Measurements from ENCODE around the gene COMMD9. TPM values are rescaled to one million over a fixed set of nuclear protein-coding genes. Genes with fewer than 3 reads are reported as not detected.
A peak's percentile ranks its signal among the peaks of the same experiment; 100 is the strongest.

The COMMD9 gene
- total and polyA plus RNA-seq, 2 donors (not counting 1 experiment from before 2014, with no cell fraction given), result 15.4 to 56.1 TPM

DNA sequence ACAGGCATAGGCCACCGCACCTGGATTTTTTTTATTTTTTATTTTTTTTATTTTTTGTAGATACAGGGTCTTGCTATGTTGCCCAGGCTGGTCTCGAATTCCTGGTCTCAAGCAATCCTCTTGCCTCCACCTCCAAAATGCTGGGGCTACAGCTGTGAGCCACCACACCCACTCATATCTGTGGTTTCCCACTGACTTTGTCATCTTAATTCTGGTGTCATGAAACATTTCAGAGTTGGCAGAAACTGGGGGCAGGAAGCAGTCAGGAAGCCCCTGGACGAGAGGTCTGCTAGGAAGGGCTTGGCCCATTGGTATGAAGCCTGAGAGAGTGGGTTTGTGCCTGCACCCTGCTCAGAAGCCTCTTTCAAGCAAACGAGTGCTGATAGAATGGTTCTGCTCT, 49.1 kb downstream of the COMMD9 start:
- no peak overlapping the region for H3K9ac ChIP-seq (ENCODE audit: insufficient read depth, low read length)
- no peaks in the 10 kb centered on the region for H4K20me1 ChIP-seq (ENCODE audit: control insufficient read depth, extremely low read depth, insufficient read depth, low read length)
- TF ChIP-seq, protein P1, sequence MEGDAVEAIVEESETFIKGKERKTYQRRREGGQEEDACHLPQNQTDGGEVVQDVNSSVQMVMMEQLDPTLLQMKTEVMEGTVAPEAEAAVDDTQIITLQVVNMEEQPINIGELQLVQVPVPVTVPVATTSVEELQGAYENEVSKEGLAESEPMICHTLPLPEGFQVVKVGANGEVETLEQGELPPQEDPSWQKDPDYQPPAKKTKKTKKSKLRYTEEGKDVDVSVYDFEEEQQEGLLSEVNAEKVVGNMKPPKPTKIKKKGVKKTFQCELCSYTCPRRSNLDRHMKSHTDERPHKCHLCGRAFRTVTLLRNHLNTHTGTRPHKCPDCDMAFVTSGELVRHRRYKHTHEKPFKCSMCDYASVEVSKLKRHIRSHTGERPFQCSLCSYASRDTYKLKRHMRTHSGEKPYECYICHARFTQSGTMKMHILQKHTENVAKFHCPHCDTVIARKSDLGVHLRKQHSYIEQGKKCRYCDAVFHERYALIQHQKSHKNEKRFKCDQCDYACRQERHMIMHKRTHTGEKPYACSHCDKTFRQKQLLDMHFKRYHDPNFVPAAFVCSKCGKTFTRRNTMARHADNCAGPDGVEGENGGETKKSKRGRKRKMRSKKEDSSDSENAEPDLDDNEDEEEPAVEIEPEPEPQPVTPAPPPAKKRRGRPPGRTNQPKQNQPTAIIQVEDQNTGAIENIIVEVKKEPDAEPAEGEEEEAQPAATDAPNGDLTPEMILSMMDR (conservative IDR thresholded peaks at IDR 0.05 in 1 of 2, IDR thresholded peaks at IDR 0.05 in 1 of 2; ENCODE audit: low read depth in 1 of 2, low read length in 2 of 2), result no peak
- TF ChIP-seq EZH2 (IDR thresholded peaks at IDR 0.05; ENCODE audit: low read length, missing control alignments), result no peak
- H3K79me2 ChIP-seq (ENCODE audit: control insufficient read depth, insufficient read depth, low read length), result no peaks in the 10 kb centered on the region
- no peaks in the 10 kb centered on the region for H3K4me1 ChIP-seq (ENCODE audit: control insufficient read depth, extremely low read depth, insufficient read depth, low read length)
- no peak overlapping the region for H3K27ac ChIP-seq (ENCODE audit: insufficient read depth, low read length)
- no peak overlapping the region for H3K4me3 ChIP-seq (replicated peaks in 1 of 4; ENCODE audit: control extremely low read depth in 1 of 4, insufficient read depth in 1 of 4, low read depth in 3 of 4, low read length in 4 of 4)
- DNase-seq (ENCODE audit: low read depth in 2 of 2), result peak in 1 of 2 donors; percentile 53
- no peak overlapping the region for H3K4me2 ChIP-seq (ENCODE audit: extremely low read depth, insufficient read depth, low read length)
- H3K27me3 ChIP-seq (ENCODE audit: control insufficient read depth, insufficient read depth, low read length), result no peaks in the 10 kb centered on the region
- H3K36me3 ChIP-seq (ENCODE audit: control insufficient read depth, insufficient read depth, low read length), result no peaks in the 10 kb centered on the region
- no peak overlapping the region for H2AFZ ChIP-seq (ENCODE audit: low read length)
- no peaks in the 10 kb centered on the region for H3K9me3 ChIP-seq (ENCODE audit: control insufficient read depth, insufficient read depth, low read depth, low read length)

DNA sequence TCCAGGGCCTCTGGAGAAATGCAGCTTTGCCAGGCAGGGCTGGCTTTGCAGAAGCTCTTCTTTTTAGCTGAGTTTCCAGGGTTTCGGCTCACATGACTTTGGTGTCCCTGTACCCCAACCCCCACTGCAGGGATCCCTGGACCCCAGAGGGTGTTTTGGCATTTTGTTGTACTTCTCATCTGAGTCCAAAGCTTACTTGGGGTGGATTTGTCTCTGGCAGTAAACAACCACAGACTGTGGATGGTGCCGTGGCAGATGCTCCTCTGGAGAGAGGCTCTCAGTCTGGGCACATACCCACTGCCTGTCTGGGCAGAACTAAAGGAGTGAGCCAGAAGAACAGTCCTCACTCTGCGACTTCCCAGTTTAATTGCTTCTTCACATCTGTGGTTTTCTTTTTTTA, 49.6 kb downstream of the COMMD9 start:
- Histone ChIP-seq H3K4me1 (ENCODE audit: control insufficient read depth, extremely low read depth, insufficient read depth, low read length) (no peaks in the 10 kb centered on the region), H2AFZ (ENCODE audit: low read length) (no peak overlapping the region), H4K20me1 (ENCODE audit: control insufficient read depth, extremely low read depth, insufficient read depth, low read length) (no peaks in the 10 kb centered on the region), H3K27ac (ENCODE audit: insufficient read depth, low read length) (no peak overlapping the region), H3K36me3 (ENCODE audit: control insufficient read depth, insufficient read depth, low read length) (no peaks in the 10 kb centered on the region), H3K4me2 (ENCODE audit: extremely low read depth, insufficient read depth, low read length) (no peak overlapping the region), H3K27me3 (ENCODE audit: control insufficient read depth, insufficient read depth, low read length) (no peaks in the 10 kb centered on the region), H3K9me3 (ENCODE audit: control insufficient read depth, insufficient read depth, low read depth, low read length) (no peaks in the 10 kb centered on the region), H3K9ac (ENCODE audit: insufficient read depth, low read length) (no peak overlapping the region), H3K4me3 (replicated peaks in 1 of 4; ENCODE audit: control extremely low read depth in 1 of 4, insufficient read depth in 1 of 4, low read depth in 3 of 4, low read length in 4 of 4) (no peak overlapping the region), H3K79me2 (ENCODE audit: control insufficient read depth, insufficient read depth, low read length) (no peaks in the 10 kb centered on the region)
- TF ChIP-seq, protein P1 (conservative IDR thresholded peaks at IDR 0.05 in 1 of 2, IDR thresholded peaks at IDR 0.05 in 1 of 2; ENCODE audit: low read depth in 1 of 2, low read length in 2 of 2), result no peak
- TF ChIP-seq EZH2 (IDR thresholded peaks at IDR 0.05; ENCODE audit: low read length, missing control alignments), result no peak
- no peak for DNase-seq (ENCODE audit: low read depth in 2 of 2)

DNA sequence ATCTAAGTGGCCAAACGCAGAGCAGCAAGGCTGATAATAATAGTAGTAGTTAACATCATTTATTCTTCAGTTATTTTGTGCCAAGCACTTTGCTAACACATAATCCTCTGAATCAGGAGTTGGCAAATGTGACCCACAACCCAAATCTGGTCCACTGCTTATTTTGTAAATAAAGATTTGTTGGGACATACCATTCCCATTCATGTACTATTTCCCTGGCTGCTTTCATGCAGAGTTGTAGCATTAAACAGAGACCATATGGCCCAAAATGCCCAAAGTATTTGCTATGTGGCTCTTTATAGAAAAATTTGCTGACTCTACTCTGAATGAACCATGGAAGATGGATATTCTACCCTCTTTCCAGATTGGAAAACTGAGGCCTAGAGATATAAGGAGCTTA, 50.3 kb downstream of the COMMD9 start:
- DNase-seq (ENCODE audit: low read depth in 2 of 2), result peak in 1 of 2 donors; percentile 53

More for the DNA sequence above, 50.3 kb downstream of the COMMD9 start:
- Histone ChIP-seq H3K79me2 (ENCODE audit: control insufficient read depth, insufficient read depth, low read length) (no peaks in the 10 kb centered on the region), H3K36me3 (ENCODE audit: control insufficient read depth, insufficient read depth, low read length) (no peaks in the 10 kb centered on the region), H3K9ac (ENCODE audit: insufficient read depth, low read length) (no peak overlapping the region), H3K4me2 (ENCODE audit: extremely low read depth, insufficient read depth, low read length) (no peak overlapping the region), H3K27ac (ENCODE audit: insufficient read depth, low read length) (no peak overlapping the region), H2AFZ (ENCODE audit: low read length) (no peak overlapping the region), H3K4me1 (ENCODE audit: control insufficient read depth, extremely low read depth, insufficient read depth, low read length) (no peaks in the 10 kb centered on the region), H4K20me1 (ENCODE audit: control insufficient read depth, extremely low read depth, insufficient read depth, low read length) (no peaks in the 10 kb centered on the region), H3K27me3 (ENCODE audit: control insufficient read depth, insufficient read depth, low read length) (no peaks in the 10 kb centered on the region), H3K4me3 (replicated peaks in 1 of 4; ENCODE audit: control extremely low read depth in 1 of 4, insufficient read depth in 1 of 4, low read depth in 3 of 4, low read length in 4 of 4) (no peak overlapping the region), H3K9me3 (ENCODE audit: control insufficient read depth, insufficient read depth, low read depth, low read length) (no peaks in the 10 kb centered on the region)
- no peak for TF ChIP-seq EZH2 (IDR thresholded peaks at IDR 0.05; ENCODE audit: low read length, missing control alignments)
- TF ChIP-seq, protein P1 (conservative IDR thresholded peaks at IDR 0.05 in 1 of 2, IDR thresholded peaks at IDR 0.05 in 1 of 2; ENCODE audit: low read depth in 1 of 2, low read length in 2 of 2), result no peak
